ENCODE results near the gene RRAS. TPM values are rescaled to one million over a fixed set of nuclear protein-coding genes. Genes with fewer than 3 reads are reported as not detected.

Gene RRAS
- total RNA-seq, 2 donors from 2014 or later: 11.3 to 13.5 TPM

DNA sequence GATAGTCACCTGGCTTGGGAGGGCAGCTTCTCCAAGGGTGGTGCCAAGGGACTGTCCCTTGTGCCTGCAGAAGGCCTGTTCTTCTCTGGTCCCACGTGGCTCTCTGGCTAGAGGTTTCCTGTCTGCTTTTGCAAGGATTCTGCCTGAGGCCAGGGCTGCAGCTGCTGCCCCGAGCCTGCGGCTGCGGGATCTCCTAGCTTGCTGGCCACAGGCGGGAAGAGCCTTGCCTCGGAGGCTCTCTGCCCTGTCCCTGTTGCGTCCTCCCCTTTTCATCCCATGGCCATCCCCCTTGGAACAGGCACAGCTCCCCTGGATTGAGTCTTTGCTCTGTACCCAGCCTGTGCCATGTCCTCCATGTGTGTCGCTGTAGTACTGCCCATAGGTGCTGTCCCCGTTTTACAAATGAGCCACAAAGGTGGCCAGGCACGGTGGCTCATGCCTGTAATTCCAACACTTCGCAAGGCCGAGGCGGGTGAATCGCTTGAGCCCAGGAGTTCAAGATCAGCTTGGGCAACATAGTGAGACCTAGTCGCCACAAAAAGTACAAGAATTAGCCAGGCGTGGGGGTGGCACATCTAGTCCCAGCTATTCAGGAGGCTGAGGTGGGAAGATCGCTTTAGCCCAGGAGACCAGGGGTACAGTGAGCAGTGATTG lies 16.6 kb upstream of the RRAS start:
- Mint-ChIP-seq H3K27me3 (ENCODE audit: low read depth) (no peaks in the 10 kb centered on the region), H3K36me3 (ENCODE audit: insufficient read depth in 2 of 2) (peaks cover 7 to 8% of the 10 kb centered on the region in 2 donors), H3K4me3 (no peak overlapping the region), H3K27ac (no peak overlapping the region), H3K9me3 (no peaks in the 10 kb centered on the region), H3K4me1 (ENCODE audit: low read depth) (peaks cover 4% of the 10 kb centered on the region)
- no peak for ATAC-seq (replicated peaks in 1 of 2)
- DNase-seq: no peak

DNA sequence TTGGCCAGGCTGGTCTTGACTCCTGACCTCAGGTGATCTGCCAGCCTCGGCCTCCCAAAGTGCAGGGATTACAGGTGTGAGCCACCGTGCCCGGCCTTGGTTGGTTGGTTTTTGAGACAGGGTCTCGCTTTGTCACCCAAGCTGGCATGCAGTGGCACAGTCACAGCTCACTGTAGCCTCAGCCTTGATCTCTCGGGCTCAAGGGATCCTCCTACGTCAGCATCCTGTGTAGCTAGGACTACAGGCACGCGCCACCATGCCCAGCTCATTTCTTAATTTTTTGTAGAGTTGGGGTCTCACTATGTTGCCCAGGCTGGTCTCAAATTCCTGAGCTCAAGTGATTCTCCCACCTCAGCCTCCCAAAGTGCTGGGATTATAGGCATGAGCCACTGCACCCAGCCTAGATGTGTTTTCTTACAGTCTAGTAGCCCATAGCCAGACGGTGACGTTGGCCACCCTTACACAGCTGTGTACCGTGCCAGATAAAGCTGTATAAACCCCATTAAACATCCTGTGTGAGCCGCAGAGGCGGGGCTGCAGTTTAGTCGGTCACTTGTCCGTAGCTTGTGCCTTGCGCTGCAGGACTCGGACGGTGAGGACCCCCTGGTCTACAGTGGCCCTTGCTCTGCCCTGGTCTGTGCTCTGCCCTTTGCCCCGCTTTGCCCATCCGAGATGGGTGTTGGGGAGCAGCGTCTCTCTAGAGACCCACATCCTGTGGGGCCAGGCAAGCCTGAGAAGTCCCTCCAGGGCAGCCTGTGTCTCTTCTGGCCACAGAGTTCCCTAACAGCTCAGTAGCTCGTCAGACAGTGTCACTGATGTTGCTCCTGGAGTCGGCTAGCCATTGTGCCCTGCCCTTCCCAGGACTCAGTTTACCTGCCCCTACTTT lies 15.9 kb upstream of the RRAS start:
- ATAC-seq (replicated peaks in 1 of 2) (no peak), DNase-seq (no peak)
- peaks cover 4% of the 10 kb centered on the region for H3K4me1 Mint-ChIP-seq (ENCODE audit: low read depth)
- H3K27ac Mint-ChIP-seq: no peak overlapping the region
- peaks cover 7 to 9% of the 10 kb centered on the region in 2 donors for H3K36me3 Mint-ChIP-seq (ENCODE audit: insufficient read depth in 2 of 2)
- H3K27me3 Mint-ChIP-seq (ENCODE audit: low read depth): no peaks in the 10 kb centered on the region
- no peak overlapping the region for H3K4me3 Mint-ChIP-seq
- H3K9me3 Mint-ChIP-seq: no peaks in the 10 kb centered on the region

DNA sequence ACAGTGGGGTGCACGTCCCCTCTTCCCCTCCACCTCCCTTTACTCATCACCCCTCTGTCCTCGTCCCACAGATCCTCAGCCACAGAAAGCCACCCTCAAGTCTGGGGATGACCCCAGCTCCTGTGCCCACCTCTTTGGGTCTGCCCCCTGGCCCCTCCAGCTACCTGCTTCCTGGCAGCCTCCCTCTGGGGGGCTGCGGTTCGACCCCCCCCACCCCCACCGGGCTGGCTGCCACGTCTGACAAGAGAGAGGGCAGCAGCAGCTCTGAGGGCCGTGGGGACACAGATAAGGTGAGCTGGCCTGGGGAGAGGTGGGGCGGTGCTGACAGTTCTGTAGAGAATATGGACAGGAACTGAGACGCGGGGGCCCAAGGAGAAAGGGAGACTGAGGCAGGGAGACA lies 14.6 kb upstream of the RRAS start:
- Mint-ChIP-seq H3K27me3 (ENCODE audit: low read depth) (no peaks in the 10 kb centered on the region), H3K4me3 (no peak overlapping the region), H3K27ac (no peak overlapping the region), H3K4me1 (ENCODE audit: low read depth) (peaks cover 4% of the 10 kb centered on the region), H3K36me3 (ENCODE audit: insufficient read depth in 2 of 2) (peaks cover 6 to 8% of the 10 kb centered on the region in 2 donors), H3K9me3 (no peaks in the 10 kb centered on the region)
- DNase-seq (no peak), ATAC-seq (replicated peaks in 1 of 2) (no peak)

- DNase-seq: no peak
- Mint-ChIP-seq H3K36me3 (ENCODE audit: insufficient read depth in 2 of 2) (peaks cover 6 to 8% of the 10 kb centered on the region in 2 donors), H3K4me1 (ENCODE audit: low read depth) (peaks cover 4% of the 10 kb centered on the region), H3K27me3 (ENCODE audit: low read depth) (no peaks in the 10 kb centered on the region), H3K4me3 (no peak overlapping the region), H3K9me3 (no peaks in the 10 kb centered on the region), H3K27ac (no peak overlapping the region)
- ATAC-seq (replicated peaks in 1 of 2): no peak
Observed at GRCh38 chr19:49653466-49653806, 13.5 kb upstream of the RRAS start.

GRCh38 chr19:49652551-49653465 lies 12.9 kb upstream of the RRAS start:
- no peak for DNase-seq
- H3K27me3 Mint-ChIP-seq (ENCODE audit: low read depth): no peaks in the 10 kb centered on the region
- peaks cover 6 to 8% of the 10 kb centered on the region in 2 donors for H3K36me3 Mint-ChIP-seq (ENCODE audit: insufficient read depth in 2 of 2)
- no peak overlapping the region for H3K4me3 Mint-ChIP-seq
- peaks cover 4% of the 10 kb centered on the region for H3K4me1 Mint-ChIP-seq (ENCODE audit: low read depth)
- ATAC-seq (replicated peaks in 1 of 2): no peak
- H3K27ac Mint-ChIP-seq: no peak overlapping the region
- no peaks in the 10 kb centered on the region for H3K9me3 Mint-ChIP-seq

DNA sequence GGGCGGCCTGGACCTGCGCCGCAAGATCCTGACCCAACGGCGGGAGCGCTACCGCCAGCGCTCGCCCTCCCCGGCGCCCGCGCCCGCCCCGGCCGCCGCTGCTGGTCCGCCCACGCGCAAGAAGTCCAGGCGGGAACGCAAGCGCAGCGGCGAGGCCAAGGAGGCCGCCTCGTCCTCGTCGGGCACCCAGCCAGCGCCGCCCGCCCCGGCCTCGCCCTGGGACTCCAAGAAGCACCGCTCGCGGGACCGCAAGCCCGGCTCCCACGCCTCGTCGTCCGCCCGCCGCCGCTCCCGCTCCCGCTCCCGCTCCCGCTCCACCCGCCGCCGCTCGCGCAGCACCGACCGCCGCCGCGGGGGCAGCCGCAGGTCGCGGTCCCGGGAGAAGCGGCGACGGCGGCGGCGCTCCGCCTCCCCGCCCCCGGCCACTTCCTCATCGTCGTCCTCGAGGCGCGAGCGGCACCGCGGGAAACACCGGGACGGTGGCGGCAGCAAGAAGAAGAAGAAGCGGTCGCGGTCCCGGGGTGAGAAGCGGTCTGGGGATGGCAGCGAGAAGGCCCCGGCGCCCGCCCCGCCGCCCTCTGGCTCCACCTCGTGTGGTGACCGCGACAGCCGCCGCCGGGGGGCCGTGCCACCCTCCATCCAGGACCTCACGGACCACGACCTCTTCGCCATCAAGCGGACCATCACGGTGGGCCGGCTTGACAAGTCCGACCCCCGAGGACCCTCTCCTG lies 12.0 kb upstream of the RRAS start:
- ATAC-seq (replicated peaks in 1 of 2) (no peak), DNase-seq (no peak)
- peaks cover 4 to 5% of the 10 kb centered on the region in 2 donors for H3K36me3 Mint-ChIP-seq (ENCODE audit: insufficient read depth in 2 of 2)
- no peaks in the 10 kb centered on the region for H3K9me3 Mint-ChIP-seq
- no peak overlapping the region for H3K27ac Mint-ChIP-seq
- no peak overlapping the region for H3K4me3 Mint-ChIP-seq
- peaks cover 4% of the 10 kb centered on the region for H3K4me1 Mint-ChIP-seq (ENCODE audit: low read depth)
- no peaks in the 10 kb centered on the region for H3K27me3 Mint-ChIP-seq (ENCODE audit: low read depth)

DNA sequence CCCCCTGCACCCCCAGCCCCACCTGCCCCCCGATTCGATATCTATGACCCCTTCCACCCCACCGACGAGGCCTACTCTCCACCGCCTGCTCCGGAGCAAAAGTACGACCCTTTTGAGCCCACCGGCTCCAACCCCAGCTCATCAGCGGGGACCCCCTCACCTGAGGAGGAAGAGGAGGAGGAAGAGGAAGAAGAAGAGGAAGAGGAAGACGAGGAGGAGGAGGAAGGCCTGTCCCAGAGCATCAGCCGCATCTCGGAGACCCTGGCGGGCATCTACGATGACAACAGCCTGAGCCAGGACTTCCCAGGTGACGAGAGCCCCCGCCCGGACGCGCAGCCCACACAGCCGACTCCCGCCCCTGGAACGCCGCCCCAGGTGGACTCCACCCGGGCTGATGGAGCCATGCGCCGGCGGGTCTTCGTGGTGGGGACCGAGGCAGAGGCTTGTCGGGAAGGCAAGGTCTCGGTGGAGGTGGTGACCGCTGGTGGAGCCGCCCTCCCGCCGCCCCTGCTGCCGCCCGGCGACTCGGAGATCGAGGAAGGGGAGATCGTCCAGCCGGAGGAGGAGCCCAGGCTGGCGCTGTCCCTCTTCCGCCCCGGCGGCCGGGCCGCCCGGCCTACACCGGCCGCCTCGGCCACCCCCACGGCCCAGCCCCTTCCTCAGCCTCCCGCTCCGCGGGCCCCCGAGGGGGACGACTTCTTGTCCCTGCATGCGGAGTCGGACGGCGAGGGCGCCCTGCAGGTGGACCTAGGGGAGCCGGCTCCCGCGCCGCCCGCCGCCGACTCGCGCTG lies 11.3 kb upstream of the RRAS start:
- Mint-ChIP-seq H3K27me3 (ENCODE audit: low read depth) (no peaks in the 10 kb centered on the region), H3K4me3 (no peak overlapping the region), H3K27ac (no peak overlapping the region), H3K36me3 (ENCODE audit: insufficient read depth in 2 of 2) (peaks cover 3 to 10% of the 10 kb centered on the region in 2 donors), H3K9me3 (no peaks in the 10 kb centered on the region), H3K4me1 (ENCODE audit: low read depth) (peaks cover 7% of the 10 kb centered on the region)
- no peak for DNase-seq
- ATAC-seq (replicated peaks in 1 of 2): no peak

GRCh38 chr19:49646586-49646985 lies 6.6 kb upstream of the RRAS start:
- DNase-seq: no peak

GRCh38 chr19:49645995-49646394 lies 6.1 kb upstream of the RRAS start:
- no peak overlapping the region for H3K4me3 Mint-ChIP-seq
- H3K9me3 Mint-ChIP-seq: no peaks in the 10 kb centered on the region
- H3K36me3 Mint-ChIP-seq (ENCODE audit: insufficient read depth in 2 of 2): peaks cover 0 to 12% of the 10 kb centered on the region in 2 donors
- ATAC-seq (replicated peaks in 1 of 2) (no peak), DNase-seq (no peak)
- peaks cover 41% of the 10 kb centered on the region for H3K4me1 Mint-ChIP-seq (ENCODE audit: low read depth)
- H3K27me3 Mint-ChIP-seq (ENCODE audit: low read depth): no peaks in the 10 kb centered on the region
- no peak overlapping the region for H3K27ac Mint-ChIP-seq

More at GRCh38 chr19:49646586-49646985, 6.6 kb upstream of the RRAS start:
- no peaks in the 10 kb centered on the region for H3K27me3 Mint-ChIP-seq (ENCODE audit: low read depth)
- no peaks in the 10 kb centered on the region for H3K9me3 Mint-ChIP-seq
- H3K4me3 Mint-ChIP-seq: no peak overlapping the region
- no peak overlapping the region for H3K27ac Mint-ChIP-seq
- no peak for ATAC-seq (replicated peaks in 1 of 2)
- H3K4me1 Mint-ChIP-seq (ENCODE audit: low read depth): peaks cover 41% of the 10 kb centered on the region
- peaks cover 0 to 12% of the 10 kb centered on the region in 2 donors for H3K36me3 Mint-ChIP-seq (ENCODE audit: insufficient read depth in 2 of 2)

DNA sequence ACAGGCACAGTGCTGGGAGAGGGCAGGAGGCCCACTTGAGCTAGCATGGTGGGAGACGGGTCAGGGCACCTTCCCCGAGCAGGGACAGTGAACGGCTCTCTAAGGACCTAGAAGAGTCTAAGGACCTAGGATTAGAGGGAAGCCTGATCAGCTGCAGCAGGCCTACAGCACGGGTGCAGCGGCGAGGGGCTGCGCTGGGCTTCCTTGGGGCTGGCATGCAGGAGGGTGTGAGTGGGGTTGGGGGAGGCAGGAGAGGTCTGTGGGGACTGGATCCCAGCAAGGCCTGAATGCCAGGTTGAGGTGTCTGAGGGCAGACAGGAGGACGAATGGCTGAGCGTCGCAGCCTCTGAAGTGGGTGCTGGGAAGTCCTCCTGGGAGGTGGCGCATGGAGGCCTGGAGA lies 5.6 kb upstream of the RRAS start:
- peaks cover 1 to 10% of the 10 kb centered on the region in 2 donors for H3K36me3 Mint-ChIP-seq (ENCODE audit: insufficient read depth in 2 of 2)
- H3K4me3 Mint-ChIP-seq: no peak overlapping the region
- H3K27ac Mint-ChIP-seq: no peak overlapping the region
- H3K4me1 Mint-ChIP-seq (ENCODE audit: low read depth): peaks cover 45% of the 10 kb centered on the region
- ATAC-seq (replicated peaks in 1 of 2): no peak
- no peak for DNase-seq
- no peaks in the 10 kb centered on the region for H3K9me3 Mint-ChIP-seq
- H3K27me3 Mint-ChIP-seq (ENCODE audit: low read depth): no peaks in the 10 kb centered on the region

DNA sequence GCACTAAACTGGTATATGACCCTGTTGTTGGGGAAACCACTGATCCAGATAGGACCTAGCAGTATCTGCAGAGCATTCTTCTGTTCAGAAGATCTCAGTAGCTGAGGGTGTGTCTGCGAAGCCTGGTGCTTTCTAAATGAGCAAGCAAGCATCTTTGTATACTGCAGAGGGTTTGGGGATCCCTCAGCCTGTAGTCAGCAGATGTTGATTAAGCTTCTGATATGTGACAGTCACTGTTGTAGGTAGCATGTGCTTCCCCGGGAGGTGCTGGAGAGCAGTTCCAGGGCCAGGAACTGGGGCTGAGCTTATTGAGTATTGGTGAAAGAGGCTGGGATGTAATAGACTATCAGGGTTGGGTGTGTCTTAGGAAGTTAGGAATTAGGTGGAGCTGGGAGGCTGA lies 3.5 kb upstream of the RRAS start:
- peak overlapping the region; percentile 99 for H3K27ac Mint-ChIP-seq
- peak; percentile 27 to 36 for DNase-seq
- H3K4me3 Mint-ChIP-seq: peak overlapping the region; percentile 99 to 100
- H3K27me3 Mint-ChIP-seq (ENCODE audit: low read depth): peaks cover 3% of the 10 kb centered on the region
- H3K4me1 Mint-ChIP-seq (ENCODE audit: low read depth): peaks cover 61% of the 10 kb centered on the region
- ATAC-seq (replicated peaks in 1 of 2): no peak
- peaks cover 1 to 7% of the 10 kb centered on the region in 2 donors for H3K36me3 Mint-ChIP-seq (ENCODE audit: insufficient read depth in 2 of 2)
- H3K9me3 Mint-ChIP-seq: no peaks in the 10 kb centered on the region

Measured in activated T-cell treated with anti-CD3 and anti-CD28 coated beads, Interleukin-2, amount 50 U/mL, for 72 hours (primary cell).